GM12874 (cell line): ENCODE data around the gene CMC2.

Source experiments
- CTCF ChIP-seq: IDR thresholded peaks from 2 replicates; pipeline ENCODE4 v1.5.1; 2011; ENCODE audit warnings: low read depth, mild to moderate bottlenecking, control low read depth, low read length, moderate library complexity; ENCODE audit not compliant: insufficient read depth

CMC2 gene

DNA sequence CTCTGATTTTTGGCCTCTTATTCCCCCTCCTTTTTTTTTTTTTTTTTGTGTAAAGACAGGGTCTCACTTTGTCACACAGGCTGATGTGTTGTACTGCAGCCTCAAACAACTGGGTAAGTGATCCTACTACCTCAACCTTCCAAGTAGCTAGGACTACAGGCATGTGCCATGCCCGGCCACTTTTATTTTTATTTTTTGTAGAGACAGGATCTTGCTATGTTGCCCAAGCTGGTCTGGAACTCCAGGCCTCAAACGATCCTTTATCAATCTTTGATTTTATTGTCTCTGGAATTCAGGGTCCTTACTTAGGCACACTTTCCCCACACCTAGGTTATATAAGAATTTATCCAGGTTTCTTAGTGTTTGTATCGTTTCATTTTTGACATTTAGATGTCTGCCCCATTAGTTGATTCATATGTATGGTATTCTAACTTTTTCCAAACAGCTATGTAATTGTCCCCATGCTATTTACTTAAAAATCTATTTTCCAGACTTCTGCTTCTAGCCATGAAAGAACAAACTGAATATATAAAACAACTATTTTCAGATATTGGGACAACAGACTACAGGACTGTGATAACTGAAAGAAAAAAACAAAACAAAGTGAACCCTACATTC, 13.9 kb downstream of the CMC2 start:
- TF ChIP-seq CTCF, result no peak

DNA sequence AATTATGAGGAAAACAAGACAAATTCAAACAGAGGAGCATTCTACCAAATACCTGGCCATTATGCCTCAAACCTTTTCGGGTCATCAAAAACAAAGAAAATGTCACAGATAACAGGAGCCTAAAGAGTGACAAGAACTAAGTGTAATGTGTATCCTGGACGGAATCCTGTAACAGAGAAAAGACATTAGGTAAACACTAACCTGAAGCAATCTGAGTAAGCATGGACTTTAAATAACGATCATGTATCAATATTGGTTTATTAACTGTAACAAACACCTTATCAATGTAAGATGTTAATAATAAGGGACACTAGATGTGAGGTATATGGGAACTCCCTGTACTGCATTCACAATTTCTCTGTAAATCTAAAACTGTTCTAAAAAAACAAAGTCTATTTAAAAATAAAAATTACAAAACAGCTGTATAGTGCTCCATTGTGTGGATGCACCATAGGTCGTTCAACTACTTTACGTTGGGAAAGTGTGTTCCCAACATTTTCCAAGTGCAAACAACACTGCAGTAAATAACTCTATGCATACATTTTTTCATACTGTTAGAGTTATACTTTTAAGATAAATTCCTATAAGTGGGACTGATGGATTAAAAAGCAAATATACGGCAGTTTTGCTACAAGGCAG, 14.8 kb downstream of the CMC2 start:
- TF ChIP-seq CTCF, result no peak

DNA sequence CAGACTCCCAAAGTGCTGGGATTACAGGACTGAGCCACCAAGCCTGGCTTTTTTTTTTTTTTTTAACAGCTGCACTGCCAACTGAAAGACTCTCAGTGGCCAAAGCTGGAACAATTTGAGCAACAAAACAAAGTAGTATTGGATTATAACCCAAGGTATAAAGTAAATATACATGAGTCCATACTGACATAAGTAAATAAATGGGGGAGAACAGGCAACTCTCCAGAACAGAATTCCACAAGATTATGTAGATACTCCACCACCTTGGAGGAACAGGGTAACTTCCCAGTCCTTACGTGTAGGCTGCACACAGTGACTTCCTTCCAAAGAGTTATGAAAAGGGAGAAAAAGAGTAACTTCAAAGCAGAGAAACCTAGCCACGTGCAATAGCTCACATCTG, 15.7 kb downstream of the CMC2 start:
- no peak for TF ChIP-seq CTCF

DNA sequence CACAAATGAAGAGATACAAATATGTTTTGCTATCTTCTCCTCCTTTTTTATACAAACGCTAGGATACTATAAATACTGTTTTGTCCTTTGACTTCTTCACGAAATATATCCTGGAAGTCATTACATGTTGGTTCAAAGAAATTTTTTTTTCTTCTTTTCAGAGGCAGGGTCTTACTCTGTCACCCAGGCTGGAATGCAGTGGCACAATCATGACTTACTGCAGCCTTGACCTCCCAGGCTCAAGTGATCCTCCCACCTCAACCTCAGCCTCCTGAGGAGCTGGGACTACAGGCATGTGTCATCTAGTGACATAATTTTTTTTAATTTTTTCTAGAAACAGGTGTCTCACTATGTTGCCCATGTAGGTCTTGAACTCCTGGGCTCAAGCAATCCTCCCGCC, 16.1 kb downstream of the CMC2 start:
- TF ChIP-seq CTCF, result no peak

DNA sequence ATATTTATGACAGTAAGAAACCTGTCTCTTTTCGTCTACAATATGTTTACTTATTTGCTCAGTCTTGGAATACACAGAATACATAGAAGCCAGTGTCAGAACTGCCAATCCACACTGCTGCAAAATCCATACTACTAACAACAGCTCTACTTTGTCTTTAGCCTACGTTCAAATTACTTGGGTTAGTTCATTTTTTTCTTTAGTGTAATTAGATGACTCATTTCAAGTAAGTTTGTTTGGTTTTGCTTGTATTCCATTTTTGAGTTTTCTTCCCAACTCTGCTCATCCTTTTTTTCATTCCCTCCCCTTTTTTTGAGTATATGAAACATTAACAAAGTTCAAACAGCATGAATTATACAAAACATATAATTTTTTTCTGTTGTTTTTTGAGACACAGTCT, 16.9 kb downstream of the CMC2 start:
- TF ChIP-seq CTCF, result no peak

- no peak for TF ChIP-seq CTCF
These were observed 17.9 kb downstream of the CMC2 start for GRCh38 chr16:80988756-80989155.

DNA sequence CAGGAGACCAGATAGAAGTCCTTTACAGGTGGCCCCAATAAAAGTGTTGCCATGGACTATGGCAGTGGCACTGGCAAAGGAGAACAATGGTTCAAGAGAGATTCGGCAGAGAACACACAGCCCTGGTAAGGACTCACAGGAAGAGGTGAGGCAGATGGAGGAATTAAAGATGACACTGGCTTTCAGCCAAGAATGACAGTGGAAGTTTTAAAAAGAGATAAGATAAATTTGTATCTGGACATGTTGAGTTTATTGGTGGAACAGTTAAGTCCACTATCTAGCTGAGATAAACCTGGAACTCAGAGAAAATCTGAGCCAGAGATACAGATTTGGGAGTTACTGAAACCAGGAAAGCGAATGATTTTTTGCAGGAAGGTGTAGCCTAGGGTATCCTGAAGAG, 20.1 kb downstream of the CMC2 start:
- no peak for TF ChIP-seq CTCF
